ENCODE data around the gene TEX55. TPM values are rescaled to one million over a fixed set of nuclear protein-coding genes. Genes with fewer than 3 reads are reported as not detected.

The TEX55 gene
- total and polyA plus RNA-seq, 2 experiments from 2014 or later: 0.17 TPM; not detected in 1

DNA sequence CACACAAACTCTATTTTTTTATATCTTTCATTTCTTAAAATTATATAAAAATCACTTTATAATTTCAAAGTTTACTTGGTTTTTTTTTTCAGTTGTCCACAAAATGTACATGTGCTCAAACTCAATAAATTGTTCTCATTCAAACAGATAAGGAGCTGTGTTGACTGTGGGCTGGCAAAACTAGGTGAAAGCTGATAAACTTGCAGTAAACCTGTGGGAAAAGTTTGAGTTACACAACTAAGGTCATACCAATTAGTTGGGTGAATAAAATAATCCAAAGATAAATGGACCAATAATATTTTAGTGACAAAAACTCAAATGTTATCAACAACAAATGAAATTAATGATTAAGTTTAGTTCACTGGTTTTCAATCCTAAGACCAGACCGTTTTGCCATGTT lies 14.8 kb downstream of the TEX55 start:
- Histone ChIP-seq H3K4me1 (ENCODE audit: insufficient read depth) (no peaks in the 10 kb centered on the region), H3K27me3 (ENCODE audit: insufficient read depth) (no peaks in the 10 kb centered on the region), H3K27ac (ENCODE audit: low read depth) (no peak overlapping the region), H3K4me3 (no peak overlapping the region), H3K79me2 (replicated peaks; ENCODE audit: insufficient read depth) (no peaks in the 10 kb centered on the region), H3K9me2 (ENCODE audit: insufficient read depth) (no peaks in the 10 kb centered on the region), H2AFZ (no peak overlapping the region), H3K4me2 (no peak overlapping the region), H4K20me1 (replicated peaks; ENCODE audit: insufficient read depth) (no peaks in the 10 kb centered on the region), H3F3A (replicated peaks; ENCODE audit: low read depth) (no peaks in the 10 kb centered on the region), H3K36me3 (ENCODE audit: insufficient read depth) (peaks cover 6% of the 10 kb centered on the region; the same call in 1 of the 2 replicates)
- no peak for TF ChIP-seq CREB1 (CRISPR knock-in tag; IDR thresholded peaks at IDR 0.05; ENCODE audit: low read depth)
- TF ChIP-seq, protein P1, sequence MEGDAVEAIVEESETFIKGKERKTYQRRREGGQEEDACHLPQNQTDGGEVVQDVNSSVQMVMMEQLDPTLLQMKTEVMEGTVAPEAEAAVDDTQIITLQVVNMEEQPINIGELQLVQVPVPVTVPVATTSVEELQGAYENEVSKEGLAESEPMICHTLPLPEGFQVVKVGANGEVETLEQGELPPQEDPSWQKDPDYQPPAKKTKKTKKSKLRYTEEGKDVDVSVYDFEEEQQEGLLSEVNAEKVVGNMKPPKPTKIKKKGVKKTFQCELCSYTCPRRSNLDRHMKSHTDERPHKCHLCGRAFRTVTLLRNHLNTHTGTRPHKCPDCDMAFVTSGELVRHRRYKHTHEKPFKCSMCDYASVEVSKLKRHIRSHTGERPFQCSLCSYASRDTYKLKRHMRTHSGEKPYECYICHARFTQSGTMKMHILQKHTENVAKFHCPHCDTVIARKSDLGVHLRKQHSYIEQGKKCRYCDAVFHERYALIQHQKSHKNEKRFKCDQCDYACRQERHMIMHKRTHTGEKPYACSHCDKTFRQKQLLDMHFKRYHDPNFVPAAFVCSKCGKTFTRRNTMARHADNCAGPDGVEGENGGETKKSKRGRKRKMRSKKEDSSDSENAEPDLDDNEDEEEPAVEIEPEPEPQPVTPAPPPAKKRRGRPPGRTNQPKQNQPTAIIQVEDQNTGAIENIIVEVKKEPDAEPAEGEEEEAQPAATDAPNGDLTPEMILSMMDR (conservative IDR thresholded peaks at IDR 0.05; ENCODE audit: low read depth in 2 of 2): no peak
- Mint-ChIP-seq H3K36me3 (ENCODE audit: low read depth) (peaks cover 29% of the 10 kb centered on the region), H3K27ac (no peak overlapping the region), H3K4me3 (no peak overlapping the region), H3K9me3 (peaks cover 32% of the 10 kb centered on the region), H3K27me3 (ENCODE audit: insufficient read depth, low read depth, poor library complexity) (no peaks in the 10 kb centered on the region), H3K4me1 (no peaks in the 10 kb centered on the region)
- no peak for DNase-seq (ENCODE audit: low spot score)
- no peak for ATAC-seq

DNA sequence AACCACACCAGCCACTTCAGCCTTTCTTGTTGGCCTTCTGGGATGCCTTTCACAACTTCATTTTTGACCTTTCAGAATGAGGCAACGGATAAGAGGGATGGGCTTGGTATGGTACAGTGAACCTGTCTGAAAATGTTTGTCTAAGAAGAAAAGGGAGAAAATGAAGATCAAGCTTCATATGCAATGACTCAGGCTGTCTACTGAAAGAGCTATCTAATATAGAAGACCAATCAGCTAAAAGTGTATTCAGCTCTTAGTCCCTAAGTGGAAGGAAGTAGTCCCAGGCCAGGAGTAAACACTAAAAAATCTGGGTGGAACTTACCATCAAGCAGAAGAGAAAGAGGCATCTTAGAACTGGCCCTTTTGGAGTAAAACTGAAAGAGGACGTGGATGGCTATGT lies 15.3 kb downstream of the TEX55 start:
- H3K4me3 Mint-ChIP-seq: no peak overlapping the region
- Histone ChIP-seq H3K27me3 (ENCODE audit: insufficient read depth) (no peaks in the 10 kb centered on the region), H3K79me2 (replicated peaks; ENCODE audit: insufficient read depth) (no peaks in the 10 kb centered on the region), H3F3A (replicated peaks; ENCODE audit: low read depth) (no peaks in the 10 kb centered on the region), H3K27ac (ENCODE audit: low read depth) (no peak overlapping the region), H3K9me2 (ENCODE audit: insufficient read depth) (no peaks in the 10 kb centered on the region), H4K20me1 (replicated peaks; ENCODE audit: insufficient read depth) (no peaks in the 10 kb centered on the region), H3K4me2 (no peak overlapping the region), H3K4me1 (ENCODE audit: insufficient read depth) (no peaks in the 10 kb centered on the region), H3K36me3 (ENCODE audit: insufficient read depth) (peaks cover 6% of the 10 kb centered on the region; the same call in 1 of the 2 replicates), H3K4me3 (no peak overlapping the region), H2AFZ (no peak overlapping the region)
- H3K4me1 Mint-ChIP-seq: no peaks in the 10 kb centered on the region
- DNase-seq (ENCODE audit: low spot score) (no peak), ATAC-seq (no peak)
- peaks cover 34% of the 10 kb centered on the region for H3K9me3 Mint-ChIP-seq
- H3K27me3 Mint-ChIP-seq (ENCODE audit: insufficient read depth, low read depth, poor library complexity): no peaks in the 10 kb centered on the region
- no peak overlapping the region for H3K27ac Mint-ChIP-seq
- peaks cover 29% of the 10 kb centered on the region for H3K36me3 Mint-ChIP-seq (ENCODE audit: low read depth)
- TF ChIP-seq, protein P2, sequence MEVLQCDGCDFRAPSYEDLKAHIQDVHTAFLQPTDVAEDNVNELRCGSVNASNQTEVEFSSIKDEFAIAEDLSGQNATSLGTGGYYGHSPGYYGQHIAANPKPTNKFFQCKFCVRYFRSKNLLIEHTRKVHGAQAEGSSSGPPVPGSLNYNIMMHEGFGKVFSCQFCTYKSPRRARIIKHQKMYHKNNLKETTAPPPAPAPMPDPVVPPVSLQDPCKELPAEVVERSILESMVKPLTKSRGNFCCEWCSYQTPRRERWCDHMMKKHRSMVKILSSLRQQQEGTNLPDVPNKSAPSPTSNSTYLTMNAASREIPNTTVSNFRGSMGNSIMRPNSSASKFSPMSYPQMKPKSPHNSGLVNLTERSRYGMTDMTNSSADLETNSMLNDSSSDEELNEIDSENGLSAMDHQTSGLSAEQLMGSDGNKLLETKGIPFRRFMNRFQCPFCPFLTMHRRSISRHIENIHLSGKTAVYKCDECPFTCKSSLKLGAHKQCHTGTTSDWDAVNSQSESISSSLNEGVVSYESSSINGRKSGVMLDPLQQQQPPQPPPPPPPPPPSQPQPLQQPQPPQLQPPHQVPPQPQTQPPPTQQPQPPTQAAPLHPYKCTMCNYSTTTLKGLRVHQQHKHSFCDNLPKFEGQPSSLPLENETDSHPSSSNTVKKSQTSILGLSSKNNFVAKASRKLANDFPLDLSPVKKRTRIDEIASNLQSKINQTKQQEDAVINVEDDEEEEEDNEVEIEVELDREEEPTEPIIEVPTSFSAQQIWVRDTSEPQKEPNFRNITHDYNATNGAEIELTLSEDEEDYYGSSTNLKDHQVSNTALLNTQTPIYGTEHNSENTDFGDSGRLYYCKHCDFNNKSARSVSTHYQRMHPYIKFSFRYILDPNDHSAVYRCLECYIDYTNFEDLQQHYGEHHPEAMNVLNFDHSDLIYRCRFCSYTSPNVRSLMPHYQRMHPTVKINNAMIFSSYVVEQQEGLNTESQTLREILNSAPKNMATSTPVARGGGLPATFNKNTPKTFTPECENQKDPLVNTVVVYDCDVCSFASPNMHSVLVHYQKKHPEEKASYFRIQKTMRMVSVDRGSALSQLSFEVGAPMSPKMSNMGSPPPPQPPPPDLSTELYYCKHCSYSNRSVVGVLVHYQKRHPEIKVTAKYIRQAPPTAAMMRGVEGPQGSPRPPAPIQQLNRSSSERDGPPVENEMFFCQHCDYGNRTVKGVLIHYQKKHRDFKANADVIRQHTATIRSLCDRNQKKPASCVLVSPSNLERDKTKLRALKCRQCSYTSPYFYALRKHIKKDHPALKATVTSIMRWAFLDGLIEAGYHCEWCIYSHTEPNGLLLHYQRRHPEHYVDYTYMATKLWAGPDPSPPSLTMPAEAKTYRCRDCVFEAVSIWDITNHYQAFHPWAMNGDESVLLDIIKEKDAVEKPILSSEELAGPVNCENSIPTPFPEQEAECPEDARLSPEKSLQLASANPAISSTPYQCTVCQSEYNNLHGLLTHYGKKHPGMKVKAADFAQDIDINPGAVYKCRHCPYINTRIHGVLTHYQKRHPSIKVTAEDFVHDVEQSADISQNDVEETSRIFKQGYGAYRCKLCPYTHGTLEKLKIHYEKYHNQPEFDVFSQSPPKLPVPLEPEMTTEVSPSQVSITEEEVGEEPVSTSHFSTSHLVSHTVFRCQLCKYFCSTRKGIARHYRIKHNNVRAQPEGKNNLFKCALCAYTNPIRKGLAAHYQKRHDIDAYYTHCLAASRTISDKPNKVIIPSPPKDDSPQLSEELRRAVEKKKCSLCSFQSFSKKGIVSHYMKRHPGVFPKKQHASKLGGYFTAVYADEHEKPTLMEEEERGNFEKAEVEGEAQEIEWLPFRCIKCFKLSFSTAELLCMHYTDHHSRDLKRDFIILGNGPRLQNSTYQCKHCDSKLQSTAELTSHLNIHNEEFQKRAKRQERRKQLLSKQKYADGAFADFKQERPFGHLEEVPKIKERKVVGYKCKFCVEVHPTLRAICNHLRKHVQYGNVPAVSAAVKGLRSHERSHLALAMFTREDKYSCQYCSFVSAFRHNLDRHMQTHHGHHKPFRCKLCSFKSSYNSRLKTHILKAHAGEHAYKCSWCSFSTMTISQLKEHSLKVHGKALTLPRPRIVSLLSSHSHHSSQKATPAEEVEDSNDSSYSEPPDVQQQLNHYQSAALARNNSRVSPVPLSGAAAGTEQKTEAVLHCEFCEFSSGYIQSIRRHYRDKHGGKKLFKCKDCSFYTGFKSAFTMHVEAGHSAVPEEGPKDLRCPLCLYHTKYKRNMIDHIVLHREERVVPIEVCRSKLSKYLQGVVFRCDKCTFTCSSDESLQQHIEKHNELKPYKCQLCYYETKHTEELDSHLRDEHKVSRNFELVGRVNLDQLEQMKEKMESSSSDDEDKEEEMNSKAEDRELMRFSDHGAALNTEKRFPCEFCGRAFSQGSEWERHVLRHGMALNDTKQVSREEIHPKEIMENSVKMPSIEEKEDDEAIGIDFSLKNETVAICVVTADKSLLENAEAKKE (CRISPR knock-in tag; IDR thresholded peaks at IDR 0.05): no peak
- TF ChIP-seq ZNF331 (CRISPR knock-in tag; IDR thresholded peaks at IDR 0.05; ENCODE audit: low read depth) (no peak), JUNB (IDR thresholded peaks at IDR 0.05; ENCODE audit: unreplicated experiment) (no peak), POLR2AphosphoS5 (IDR thresholded peaks at IDR 0.05; ENCODE audit: low read depth) (no peak), EZH2phosphoT487 (IDR thresholded peaks at IDR 0.05; ENCODE audit: unreplicated experiment) (no peak), EZH2 (IDR thresholded peaks at IDR 0.05; ENCODE audit: low read depth, unreplicated experiment) (no peak)
- TF ChIP-seq, protein P1 (conservative IDR thresholded peaks at IDR 0.05; ENCODE audit: low read depth in 2 of 2): no peak

Measured in GM23338 (cell line).